NOMO-1 (cell line): Measurements from ENCODE around the gene GATD1.

Source experiments
- DNase-seq, 2 experiments: peaks; one replicate each; lab custom pipeline; 2025; ENCODE audit not compliant: unreplicated experiment in 2 of 2; lab: John Stamatoyannopoulos, UW

The GATD1 gene

DNA sequence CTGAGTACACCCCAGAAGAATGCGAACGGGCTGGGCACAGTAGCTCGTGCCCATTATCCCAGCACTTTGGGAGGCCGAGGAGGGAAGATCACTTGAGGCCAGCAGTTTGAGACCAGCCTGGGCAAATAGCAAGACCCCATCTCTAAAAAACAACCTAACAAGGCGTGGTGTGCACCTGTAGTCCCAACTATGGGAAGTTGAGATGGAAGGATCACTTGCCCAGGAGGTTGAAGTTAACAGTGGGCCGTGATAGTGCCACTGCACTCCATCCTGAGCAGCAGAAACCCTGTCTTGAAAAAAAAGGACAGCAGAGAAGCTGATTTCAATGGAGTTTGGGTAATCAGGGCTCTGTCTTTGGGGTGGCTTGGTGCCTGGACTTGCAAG is 35.8 kb upstream of the GATD1 start:
- no peak for DNase-seq

DNA sequence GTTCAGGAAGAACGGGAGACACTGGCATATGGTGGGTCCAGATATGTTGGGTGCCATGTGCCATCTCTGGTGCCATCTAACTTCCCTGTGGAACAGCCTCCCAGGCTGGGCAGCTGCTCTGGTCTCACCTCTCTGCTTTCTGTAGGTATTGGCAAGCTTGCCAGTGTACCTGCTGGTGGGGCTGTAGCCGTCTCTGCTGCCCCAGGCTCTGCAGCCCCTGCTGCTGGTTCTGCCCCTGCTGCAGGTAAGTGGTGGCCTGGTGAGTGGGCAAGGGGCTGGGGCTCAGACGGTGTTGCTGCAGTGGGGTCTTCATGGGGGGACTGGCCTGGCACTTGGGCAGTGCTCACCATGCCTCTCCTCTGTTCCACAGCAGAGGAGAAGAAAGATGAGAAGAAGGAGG is 35.1 kb upstream of the GATD1 start:
- no peak for DNase-seq

DNA sequence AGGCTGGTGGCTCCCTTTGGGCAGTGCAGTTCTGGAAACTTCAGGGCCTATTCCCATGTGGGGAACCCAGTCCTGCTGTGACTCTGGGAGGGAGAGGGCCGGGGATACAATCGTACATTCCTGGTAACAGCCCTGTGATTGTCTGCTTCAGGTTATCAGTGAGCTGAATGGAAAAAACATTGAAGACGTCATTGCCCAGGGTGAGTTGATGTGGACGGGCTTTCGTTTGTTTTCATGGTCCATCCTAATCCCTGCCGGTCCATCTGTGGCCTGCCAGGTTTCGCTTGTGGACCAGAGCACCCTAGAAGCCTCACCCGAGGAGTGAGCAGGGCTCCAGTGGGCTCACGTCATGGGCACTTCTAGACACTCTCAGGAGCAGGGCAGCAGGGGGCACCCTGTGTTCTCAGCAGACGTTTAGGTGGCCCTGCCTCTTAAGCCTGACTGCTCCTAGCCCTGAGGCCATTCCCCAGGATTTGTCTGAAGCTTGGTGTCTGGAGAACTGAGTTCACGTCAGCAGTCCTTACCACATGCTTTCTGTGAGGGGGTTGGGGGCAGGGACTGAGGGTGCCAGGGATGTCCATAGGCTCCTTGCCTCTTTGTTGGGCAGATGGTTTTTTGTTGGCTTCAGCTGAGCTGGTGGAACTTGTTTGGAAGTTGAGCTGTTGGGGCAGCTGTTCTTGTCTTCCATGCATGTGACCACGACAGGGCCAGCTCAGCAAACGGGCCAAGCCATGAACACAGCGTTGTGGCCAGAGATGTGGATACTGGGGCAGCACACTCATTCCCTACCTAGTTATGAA is 34.4 kb upstream of the GATD1 start:
- no peak for DNase-seq

DNA sequence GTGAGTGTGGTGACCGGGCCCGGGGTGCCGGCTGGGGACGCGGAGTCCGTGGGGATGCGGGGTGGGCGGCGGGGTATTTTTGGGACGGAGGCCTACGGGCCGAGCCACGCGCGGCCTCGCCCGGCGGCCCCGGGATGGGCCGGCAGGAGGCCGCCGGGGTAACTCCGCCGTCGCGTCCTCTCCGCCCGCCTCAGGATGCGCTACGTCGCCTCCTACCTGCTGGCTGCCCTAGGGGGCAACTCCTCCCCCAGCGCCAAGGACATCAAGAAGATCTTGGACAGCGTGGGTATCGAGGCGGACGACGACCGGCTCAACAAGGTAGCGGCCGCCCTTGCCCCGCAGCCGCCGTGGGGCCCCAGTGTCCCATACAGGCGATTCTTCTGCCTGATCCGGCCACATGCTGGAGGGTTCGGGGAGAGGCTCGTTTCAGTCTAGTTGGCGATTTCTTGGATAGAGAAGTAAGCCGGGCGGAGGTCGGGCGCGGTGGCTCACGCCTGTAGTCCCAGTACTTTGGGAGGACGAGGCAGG is 32.8 kb upstream of the GATD1 start:
- no peak for DNase-seq

DNA sequence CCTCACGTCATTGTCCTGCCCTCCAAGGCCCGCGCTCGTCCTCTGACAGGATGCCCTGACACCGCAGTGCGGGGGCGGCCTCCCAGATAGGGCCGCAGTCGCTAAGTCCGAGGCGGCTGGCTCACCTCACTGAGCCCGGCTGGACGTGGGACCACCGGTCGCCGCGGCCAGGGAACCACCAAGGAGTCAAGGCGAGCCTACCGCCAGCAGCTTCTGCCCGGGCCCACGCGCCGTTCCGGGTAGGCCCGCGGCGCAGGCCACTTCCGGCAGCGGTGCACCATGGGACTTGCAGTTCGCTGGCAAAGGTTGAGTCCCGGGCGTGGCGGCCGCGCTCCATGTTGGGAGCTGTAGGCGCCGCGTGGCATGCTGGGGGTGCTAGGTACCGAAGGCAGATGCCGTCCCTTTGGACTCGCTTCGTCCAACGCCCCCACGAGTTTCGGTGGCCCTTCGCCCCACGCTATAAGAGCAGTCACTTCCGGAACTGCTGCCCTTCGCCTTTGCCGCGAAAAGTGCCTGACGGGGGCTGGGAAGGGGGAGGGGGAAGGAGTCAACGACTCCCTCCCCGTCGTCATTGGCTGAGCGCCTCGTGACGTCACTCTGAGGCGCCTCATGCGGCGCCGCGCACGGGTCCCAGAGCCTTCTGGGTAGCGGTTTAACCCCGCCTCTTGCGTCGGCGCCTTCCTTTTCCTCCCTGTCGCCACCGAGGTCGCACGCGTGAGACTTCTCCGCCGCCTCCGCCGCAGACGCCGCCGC is 32.2 kb upstream of the GATD1 start, which contains the start of gene RPLP2:
TSS of gene RPLP2 (plus strand) at position 681 of the 753 bp plus-strand sequence. CDS start 268 bp downstream, outside the sequence.
- peak; percentile 91 to 95 for DNase-seq

DNA sequence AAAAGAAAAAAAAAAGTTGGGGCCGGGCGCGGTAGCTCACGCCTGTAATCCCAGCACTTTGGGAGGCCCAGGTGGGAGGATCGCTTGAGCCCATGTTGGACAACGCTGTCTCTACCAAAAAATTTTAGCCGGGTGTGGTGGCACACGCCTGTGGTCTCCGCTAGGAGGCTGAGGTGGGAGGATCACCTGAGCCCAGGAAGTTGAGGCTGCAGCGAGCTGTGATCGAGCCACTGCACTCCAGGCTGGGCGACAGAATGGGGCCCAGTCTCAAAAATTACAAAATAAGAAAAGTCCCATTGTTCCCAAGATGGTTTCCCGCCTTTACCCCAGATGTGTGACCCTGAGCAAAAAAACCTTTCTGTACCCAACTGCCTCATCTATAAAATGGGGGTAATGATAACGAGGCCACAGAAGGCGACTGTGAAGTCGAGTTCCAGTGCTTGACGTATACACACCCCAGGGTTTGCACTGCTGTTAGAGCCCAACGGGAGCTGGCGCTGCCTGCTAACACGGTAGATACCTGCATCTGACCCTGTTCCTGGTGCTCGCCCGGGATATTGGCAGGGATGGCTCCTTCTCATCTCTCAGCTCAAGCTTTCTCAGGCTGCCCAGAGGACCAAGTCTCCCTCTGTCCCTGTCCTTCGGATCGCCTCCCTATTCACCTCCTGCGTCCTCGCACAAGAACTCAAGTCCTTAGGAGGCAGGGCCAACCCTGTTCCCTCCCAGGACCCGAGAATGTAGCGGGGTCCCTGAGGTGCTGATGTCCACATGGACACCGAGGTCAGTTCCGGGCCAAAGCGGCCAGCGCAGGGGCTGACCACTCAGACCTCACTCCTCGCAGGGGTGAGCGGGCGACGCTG is 31.4 kb upstream of the GATD1 start:
- peak in 1 of 2 experiments; percentile 26 for DNase-seq

DNA sequence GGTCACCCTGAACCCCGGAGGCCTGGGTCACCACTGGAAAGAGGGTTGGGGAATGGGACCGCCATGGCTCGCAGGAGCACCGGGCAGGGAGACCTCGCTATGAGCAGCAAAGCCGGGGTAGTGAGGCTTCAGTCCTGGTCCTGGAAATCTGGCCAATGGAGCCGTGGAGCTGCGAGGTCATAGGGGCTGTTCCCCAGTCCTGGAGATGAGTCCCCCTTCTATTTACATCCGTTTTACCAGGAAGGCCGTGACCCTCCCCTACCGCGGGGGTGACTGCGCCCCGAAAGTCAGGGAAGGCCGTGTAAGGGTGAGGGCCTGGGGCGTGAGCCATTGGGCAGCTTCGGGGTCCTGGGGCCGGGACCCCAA is 27.3 kb upstream of the GATD1 start:
- no peak for DNase-seq

DNA sequence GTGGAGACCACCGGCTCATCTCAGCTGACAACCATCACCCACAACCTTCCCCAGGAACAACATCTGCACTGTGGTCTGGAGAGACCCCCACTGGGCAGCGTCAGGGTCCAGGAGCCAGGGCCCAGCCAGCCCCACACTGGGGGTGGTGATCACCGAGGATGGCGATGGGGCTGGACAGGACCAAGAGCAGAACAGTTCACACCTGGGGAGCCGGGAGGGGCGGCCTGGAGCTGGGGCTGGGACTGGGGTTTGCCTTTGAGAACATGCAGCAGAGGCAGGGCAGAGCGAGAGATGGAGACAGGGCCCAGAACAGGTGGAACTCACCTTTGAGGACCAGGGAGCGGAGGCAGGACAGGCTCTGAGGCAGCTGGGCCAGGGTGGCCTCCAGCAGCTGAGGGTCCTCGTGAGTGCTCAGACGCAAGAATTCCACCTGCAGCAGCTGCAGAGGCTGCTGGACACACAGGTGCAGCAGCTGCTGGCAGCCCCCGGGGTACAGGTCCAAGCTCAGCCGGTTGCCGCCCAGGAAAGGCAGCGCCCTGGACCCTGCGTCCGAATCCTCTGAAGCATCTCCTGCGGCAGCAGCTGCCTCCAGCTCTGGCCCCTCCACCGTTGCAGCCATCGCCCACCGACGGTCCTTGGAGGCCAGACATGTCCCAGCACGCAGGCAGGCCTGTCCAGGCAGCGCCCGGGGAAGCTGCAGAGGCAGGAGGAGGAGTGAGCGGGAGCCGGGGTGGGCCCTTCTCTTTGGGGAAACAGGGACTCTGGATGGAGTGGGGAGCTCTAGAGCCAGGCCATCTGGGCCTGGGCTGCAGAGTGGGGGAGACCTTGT is 26.7 kb upstream of the GATD1 start:
- no peak for DNase-seq

DNA sequence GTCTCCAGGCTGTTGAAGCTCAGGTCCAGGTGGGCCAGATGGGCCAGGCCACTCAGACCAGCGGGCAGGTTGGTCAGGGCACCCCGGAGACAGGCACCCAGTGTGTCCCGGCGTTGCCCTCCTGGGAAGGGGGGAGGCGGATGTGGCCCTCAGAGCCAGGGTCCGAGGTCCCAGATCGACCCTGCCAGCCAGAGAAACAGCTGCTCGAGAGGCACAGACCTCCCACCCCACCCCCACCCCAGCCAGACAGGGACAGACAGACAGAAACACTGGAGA is 26.1 kb upstream of the GATD1 start:
- DNase-seq = no peak

DNA sequence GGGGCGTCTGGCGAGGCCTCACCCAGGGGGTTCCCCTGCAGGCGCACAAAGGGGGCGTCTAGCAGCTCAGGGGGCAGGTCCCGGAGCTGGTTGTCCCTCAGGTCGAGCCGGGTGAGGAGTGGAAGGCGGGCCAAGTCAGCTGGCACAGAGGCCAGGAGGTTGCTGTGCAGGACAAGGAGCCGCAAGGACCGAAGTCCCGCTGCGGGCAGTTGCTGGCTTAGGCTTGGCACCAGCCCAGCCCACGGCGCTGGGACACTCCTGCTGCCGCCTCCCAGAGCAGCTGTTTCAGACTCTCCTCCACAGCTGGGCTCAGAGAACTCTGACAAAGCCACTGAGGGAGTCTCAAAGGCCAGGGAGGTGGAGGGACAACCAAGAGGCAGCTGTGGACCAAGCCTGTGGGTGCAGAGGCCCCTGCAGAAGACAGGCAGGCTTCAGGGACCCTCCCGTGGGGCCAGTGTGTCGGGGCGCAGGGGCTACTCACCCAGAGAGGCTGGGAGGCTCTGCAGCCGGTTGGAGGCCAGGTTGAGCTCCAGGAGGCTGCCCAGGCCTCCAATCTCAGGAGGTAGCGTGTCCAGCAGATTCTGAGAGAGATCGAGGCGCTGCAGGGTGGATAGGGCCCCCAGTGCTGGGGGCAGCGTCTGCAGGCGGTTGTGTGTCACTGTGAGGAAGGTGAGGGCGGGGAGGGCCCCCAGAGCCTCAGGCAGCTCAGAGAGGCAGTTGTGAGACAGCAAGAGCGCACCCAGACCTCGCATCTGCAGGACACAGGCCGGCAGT is 25.6 kb upstream of the GATD1 start:
- no peak for DNase-seq

DNA sequence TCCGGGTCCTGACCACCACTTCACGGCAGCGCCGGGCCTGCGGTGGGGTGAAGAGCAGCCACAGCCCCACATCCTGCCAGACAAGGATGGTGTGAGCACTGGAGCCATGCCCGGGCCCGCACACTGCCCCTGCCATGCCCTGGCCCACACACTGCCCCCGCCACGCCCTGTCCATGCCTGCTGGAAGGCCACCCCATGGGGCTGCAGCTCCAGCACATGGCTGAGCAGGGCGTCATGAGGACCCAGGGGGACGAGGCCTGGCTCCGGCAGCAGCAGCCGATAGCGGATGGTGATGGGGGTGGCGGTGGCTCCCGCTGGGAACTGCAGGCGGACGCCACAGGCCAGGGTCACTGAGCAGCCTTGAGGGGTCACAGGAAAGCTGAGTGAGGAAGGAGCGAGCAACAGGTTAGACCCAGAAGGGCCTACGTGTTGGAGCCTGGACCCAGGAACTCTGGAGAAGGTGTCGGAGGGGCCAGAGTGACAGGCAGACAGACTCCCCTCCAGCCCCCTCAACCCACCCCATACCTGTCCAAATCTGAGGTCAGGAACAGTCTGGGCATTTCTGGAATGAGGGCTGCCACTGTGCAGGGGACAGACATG is 24.8 kb upstream of the GATD1 start:
- DNase-seq = no peak

DNA sequence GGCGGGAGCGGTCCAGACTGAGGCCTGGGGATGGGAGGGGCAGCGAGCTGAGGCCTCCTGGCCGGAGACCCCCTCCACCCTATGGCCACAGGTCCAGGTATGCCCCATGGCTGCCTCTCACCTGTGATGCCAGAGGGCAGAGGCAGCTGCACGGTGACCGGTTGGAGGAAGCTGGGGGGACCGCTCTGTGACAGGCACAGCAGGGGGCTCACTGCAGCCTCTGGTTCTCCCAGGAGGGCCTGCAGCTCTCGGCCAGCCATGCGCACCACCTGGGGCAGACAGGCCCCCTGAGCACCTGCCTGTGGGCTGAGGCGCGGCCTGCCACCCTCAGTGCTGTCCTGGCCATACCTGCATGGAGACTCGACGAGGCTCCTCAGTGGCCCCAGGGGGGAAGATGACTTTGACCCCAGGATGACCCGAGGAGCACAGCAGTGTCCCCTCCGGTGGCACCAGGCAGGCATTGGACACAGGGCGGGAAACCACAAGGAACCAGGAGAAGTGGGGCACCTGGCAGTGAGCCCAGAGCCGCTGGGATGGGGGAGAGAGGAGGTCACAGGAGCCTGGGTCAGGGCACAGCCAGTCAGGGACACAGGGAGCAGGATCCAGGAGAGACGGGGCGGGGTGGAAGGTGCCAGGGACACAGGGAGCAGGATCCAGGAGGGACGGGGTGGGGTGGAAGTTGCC is 24.0 kb upstream of the GATD1 start:
- DNase-seq = no peak

DNA sequence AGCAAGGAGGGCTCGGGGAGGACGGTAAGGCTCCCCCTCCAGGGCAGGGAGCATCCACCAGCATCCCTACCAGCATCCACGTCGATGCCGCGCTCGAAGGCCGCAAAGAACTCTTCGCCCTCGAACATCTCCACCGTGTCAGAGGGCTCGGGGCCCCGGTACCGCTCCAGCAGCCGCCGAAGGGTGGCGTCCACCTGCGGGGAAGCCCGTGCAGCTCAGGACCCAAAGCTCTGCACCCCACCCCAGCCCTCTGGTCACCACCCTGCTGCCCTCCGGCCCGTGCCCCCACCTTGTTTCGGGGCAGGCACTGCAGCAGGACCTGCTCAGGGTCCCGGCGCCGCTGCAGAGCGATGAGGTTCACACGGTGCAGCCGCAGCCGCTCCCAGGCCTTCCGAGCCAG is 23.2 kb upstream of the GATD1 start:
- DNase-seq = no peak

DNA sequence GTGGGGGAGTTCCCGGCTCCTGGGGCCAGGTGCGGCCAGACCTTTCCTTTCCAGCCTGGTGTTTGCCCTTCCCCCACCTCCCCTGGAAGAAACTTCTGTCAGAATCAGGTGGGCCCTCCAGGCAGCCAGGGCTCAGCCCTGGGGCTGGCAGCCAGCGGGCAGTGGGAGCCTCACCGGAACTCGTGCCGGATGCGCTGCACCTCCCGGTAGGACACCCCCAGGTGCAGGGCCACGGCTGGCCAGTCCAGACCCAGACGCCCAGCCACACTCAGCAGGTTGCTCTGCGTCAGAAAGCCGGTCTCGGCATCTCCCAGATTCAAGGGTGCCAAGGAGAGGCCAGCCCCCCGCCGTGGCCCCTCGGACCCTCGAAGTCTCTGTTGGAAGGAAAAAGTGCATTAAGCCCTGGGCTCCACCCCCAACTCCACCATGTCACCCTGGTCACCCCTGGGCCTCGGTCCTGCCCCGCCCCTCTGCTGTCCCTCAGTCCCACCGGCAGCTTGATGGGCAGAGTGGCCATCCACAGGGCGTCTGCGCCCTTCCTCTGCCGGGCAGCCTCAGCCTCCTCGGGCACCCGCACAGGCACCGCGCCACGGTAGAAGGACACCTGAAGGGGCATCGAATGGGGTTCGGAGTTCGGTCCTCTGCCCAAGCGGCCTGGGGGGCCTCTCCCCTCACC is 22.5 kb upstream of the GATD1 start:
- DNase-seq = no peak

DNA sequence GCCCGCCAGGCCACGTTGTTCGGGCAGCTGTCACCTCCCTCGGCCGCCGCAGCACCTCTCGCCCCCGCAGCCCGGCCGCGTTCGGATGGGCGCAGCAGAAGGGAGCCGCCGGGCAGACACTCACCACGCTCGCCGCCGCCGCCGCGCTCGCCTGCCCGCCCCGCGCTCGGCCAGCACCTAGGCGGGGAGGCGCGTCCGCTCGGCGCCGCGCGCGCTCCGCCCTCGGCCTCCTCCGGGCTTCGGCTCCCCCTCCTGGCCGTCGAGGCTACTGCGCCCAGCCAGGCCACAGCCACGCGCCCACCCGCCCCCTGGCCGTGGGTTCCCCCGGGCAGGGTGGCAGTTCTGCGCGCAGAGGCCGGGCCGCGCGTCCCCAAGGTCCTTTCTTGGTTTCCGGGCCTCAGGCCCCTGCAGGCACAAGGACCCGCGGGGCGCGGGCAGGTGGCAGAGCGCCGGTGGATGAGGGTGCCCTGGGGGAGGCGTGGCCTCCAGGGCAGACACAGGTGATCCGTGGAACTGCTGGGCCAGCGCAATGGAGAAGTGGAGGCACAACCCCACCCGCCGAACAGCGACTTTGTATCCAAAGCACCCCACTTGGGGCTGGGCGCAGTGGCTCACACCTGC is 20.9 kb upstream of the GATD1 start, which contains the start of gene SLC25A22:
TSS of gene SLC25A22 (minus strand) at position 189 of the 621 bp plus-strand sequence. CDS start 3,275 bp downstream, outside the sequence.
- DNase-seq = peak; percentile 64 to 86

DNA sequence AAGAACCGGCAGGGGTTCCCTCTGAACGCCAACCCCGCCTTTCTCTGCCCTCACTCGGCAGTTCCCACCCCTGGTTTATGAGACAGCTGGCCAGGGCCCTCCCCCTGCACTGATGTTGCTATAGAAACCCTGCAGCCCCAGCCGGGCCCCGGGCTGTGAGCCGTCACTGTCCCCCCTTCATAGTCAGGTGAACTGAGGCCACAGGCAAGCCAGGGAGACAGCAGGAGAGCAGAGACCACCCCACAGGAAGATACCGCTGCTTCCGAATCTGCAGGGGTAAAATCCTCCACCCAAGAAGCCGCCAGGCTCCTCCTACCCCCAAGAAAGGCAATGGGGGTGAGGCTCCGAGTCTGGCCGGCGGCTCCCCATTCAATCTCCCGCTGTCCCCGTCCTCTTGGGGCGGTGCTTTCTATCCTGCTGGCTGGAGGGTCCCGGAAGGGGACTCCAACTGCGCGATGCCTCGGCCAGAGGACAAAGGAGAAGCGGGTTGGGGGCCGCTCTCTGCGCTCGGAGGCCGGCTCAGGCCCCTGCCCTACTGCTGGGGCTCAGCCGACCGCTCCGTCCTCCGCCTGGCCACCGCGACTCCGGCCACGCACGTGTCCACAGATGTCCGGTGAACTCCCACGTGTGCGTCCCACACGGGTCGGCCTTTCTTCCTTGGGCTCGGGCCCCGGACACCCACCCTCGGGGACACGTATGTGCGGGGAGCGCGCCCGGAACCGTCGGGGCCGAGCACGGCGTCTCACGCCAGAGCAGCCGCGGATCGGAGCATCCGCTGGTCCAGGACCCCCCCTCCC is 20.2 kb upstream of the GATD1 start:
- peak; percentile 71 to 76 for DNase-seq
